Measurements from ENCODE around the gene BTBD3.

The BTBD3 gene

DNA sequence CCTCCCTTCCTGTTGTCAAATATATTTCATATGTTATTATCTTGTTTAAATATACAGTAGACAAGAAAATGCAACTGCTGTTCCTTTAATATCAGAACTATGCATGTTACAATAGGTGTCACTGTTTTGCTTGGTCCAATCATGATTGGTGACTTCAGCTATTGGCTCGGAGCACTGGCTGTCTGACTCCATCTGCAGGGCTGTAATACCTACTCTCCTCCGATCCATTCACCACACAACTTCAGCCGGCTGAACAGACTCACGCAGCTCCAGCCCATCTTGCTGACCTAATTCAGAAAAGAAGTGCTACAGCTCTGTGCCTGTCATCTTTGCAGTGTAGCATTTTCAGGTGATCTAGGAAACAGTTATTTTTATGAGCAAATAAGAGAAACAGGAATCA is at the start of gene BTBD3:
BTBD3 (plus strand) TSS at position 231 of the 400 bp plus-strand sequence. CDS start 383 bp downstream, outside the sequence.
- DNase-seq: peak; percentile 54
- in situ Hi-C loops (cut with HindIII; ENCODE audit: low pct_ligation_motif_present, low pct_unique_long_range_greater_than_20kb, low sequenced_read_pairs): no loop called here

DNA sequence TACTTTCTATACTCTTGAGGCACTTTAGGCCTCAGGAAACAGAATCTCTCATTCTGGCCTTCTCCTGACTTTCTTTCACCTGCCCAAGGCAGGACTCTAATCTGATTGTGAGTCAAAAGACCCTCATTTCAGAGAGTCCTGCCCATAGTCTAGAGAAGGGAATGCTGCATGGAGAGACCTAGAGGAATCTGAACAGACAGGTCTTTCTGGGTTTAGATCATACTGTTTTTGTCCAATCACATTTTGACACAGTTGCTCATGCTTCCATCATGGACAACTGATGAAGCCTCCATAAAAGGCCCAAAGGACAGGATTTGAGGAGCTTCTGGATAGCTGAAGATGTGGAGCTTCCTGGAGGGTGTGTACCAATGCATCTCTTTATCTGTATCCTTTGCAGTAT is 48.1 kb upstream of the BTBD3 start:
- in situ Hi-C loops (cut with HindIII; ENCODE audit: low pct_ligation_motif_present, low pct_unique_long_range_greater_than_20kb, low sequenced_read_pairs): no loop called here
- no peak for DNase-seq

- in situ Hi-C loops (cut with HindIII; ENCODE audit: low pct_ligation_motif_present, low pct_unique_long_range_greater_than_20kb, low sequenced_read_pairs): no loop called here
- DNase-seq: no peak
These were observed 47.3 kb upstream of the BTBD3 start for GRCh38 chr20:11870411-11870810.

DNA sequence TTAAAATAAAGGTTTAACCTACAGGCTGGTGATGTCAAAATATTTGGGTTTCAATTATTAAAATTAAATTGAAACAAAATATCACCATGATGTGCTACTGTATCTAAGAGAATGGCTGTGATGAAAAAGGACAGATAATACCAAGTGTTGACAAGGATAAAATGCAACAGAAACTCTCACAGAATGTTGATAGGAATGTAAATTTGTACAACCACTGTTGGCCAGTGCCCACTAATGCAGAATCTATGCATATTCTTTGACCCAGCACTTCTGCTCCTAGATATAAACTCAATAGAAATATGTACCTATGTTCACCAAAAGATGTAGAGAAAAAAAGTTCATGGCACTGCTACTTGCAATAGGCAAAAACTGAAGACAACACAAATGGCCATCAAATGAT is 41.1 kb upstream of the BTBD3 start:
- in situ Hi-C loops (cut with HindIII; ENCODE audit: low pct_ligation_motif_present, low pct_unique_long_range_greater_than_20kb, low sequenced_read_pairs): no loop called here
- DNase-seq: no peak

- DNase-seq: no peak
- in situ Hi-C loops (cut with HindIII; ENCODE audit: low pct_ligation_motif_present, low pct_unique_long_range_greater_than_20kb, low sequenced_read_pairs): no loop called here
These were observed 37.0 kb upstream of the BTBD3 start for GRCh38 chr20:11880680-11881079.

DNA sequence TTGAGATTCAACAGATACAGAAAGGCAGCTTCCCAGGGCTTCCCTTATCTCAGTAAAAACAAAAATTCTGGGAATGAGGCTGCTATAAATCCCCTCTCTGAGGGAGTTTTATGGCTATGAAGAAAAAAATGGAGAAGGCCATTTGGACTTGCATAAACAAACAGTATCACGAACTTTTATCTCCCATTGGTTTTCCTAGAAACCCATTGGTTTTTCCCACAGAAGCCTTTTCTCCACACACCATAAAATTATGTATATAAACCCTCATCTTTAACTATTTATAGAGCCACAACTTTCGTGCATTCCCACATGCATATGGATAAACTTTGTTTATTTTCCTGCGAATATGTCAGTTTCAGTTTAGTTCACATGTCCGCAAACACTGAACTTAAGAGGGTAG is 36.2 kb upstream of the BTBD3 start:
- in situ Hi-C loops (cut with HindIII; ENCODE audit: low pct_ligation_motif_present, low pct_unique_long_range_greater_than_20kb, low sequenced_read_pairs): no loop called here
- DNase-seq: no peak

GRCh38 chr20:11882651-11883050 is 35.0 kb upstream of the BTBD3 start:
- in situ Hi-C loops (cut with HindIII; ENCODE audit: low pct_ligation_motif_present, low pct_unique_long_range_greater_than_20kb, low sequenced_read_pairs): no loop called here
- no peak for DNase-seq

GRCh38 chr20:11888648-11889047 is 29.0 kb upstream of the BTBD3 start:
- no peak for DNase-seq
- in situ Hi-C loops (cut with HindIII; ENCODE audit: low pct_ligation_motif_present, low pct_unique_long_range_greater_than_20kb, low sequenced_read_pairs): no loop called here

- peak; percentile 89 for DNase-seq
- in situ Hi-C loops (cut with HindIII; ENCODE audit: low pct_ligation_motif_present, low pct_unique_long_range_greater_than_20kb, low sequenced_read_pairs): no loop called here
These were observed 27.2 kb upstream of the BTBD3 start for GRCh38 chr20:11890331-11891076.

GRCh38 chr20:11891077-11891775 is 26.5 kb upstream of the BTBD3 start:
- peak; percentile 56 for DNase-seq
- in situ Hi-C loops (cut with HindIII; ENCODE audit: low pct_ligation_motif_present, low pct_unique_long_range_greater_than_20kb, low sequenced_read_pairs): no loop called here

DNA sequence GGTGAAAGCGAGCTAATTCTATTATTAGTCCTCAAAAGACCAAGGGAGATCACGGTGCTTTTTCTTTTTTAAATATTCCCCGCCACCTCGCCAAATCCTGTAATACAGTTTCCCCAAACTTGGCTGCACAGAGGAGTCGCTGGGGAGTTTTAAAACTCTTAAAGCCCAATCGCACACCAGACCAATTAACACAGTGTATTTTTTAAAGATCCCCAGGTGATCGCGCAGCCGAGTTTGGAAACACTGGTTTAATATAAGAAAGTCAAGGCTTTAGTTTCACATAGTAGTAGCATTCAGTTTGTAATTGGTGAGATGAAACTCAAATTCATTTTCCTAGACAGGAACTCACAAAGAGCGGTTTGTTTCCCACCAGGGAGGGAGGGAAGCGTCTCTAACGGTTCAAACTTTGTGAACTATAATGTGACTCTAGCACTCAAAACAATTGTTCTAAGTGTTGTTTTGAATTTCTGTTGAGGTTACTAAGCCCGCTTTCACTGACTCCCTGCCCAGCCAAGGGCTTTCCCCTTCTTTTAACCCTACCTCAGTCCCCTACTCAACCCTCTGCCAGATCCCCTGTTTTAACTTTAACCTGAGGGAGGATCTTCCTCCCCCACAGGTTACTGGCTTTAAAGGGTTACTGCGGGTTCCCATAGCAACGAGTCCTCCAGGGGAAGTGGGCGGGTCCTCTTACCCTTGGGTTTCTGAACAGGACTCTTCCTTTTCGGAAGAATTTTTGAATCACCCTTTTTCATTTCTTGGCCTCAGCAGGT is 25.7 kb upstream of the BTBD3 start:
- in situ Hi-C loops (cut with HindIII; ENCODE audit: low pct_ligation_motif_present, low pct_unique_long_range_greater_than_20kb, low sequenced_read_pairs): no loop called here
- peak; percentile 73 for DNase-seq

- in situ Hi-C loops (cut with HindIII; ENCODE audit: low pct_ligation_motif_present, low pct_unique_long_range_greater_than_20kb, low sequenced_read_pairs): no loop called here
These were observed 23.6 kb upstream of the BTBD3 start for GRCh38 chr20:11894062-11894461.

DNA sequence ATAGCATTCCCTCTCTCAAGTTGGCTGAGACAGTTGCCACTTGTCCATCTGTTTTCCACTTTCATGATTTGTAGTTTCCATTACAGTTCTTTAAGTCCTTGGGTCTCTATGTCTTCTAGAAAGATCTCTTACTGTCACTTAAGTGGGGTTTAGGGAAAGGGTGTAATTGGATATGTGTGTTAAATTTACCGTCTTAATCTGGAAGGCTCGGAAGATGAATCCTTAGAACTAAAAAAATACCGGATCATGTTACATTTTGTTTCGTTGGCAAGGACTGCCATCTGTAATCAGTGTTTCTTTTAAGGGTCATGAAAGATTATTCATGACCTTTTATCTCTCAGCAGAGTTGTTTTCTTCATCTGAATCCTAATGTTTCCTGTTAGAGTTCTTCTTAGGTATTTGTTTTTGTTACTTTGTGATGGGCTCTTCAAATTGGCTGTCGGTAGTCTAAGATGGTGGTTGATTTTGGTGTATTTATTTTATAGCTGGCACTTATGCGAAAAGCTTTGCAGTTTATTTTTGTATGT is 21.8 kb upstream of the BTBD3 start:
- DNase-seq: no peak
- in situ Hi-C loops (cut with HindIII; ENCODE audit: low pct_ligation_motif_present, low pct_unique_long_range_greater_than_20kb, low sequenced_read_pairs): no loop called here

More at GRCh38 chr20:11894062-11894461, 23.6 kb upstream of the BTBD3 start:
- no peak for DNase-seq

- in situ Hi-C loops (cut with HindIII; ENCODE audit: low pct_ligation_motif_present, low pct_unique_long_range_greater_than_20kb, low sequenced_read_pairs): no loop called here
- peak; percentile 43 for DNase-seq
These were observed 16.6 kb upstream of the BTBD3 start for GRCh38 chr20:11901127-11901526.

- in situ Hi-C loops (cut with HindIII; ENCODE audit: low pct_ligation_motif_present, low pct_unique_long_range_greater_than_20kb, low sequenced_read_pairs): no loop called here
- DNase-seq: peak; percentile 4
These were observed 15.4 kb upstream of the BTBD3 start for GRCh38 chr20:11902285-11902697.

GRCh38 chr20:11905460-11906179 is 12.1 kb upstream of the BTBD3 start:
- in situ Hi-C loops (cut with HindIII; ENCODE audit: low pct_ligation_motif_present, low pct_unique_long_range_greater_than_20kb, low sequenced_read_pairs): no loop called here
- DNase-seq: no peak

- no peak for DNase-seq
- in situ Hi-C loops (cut with HindIII; ENCODE audit: low pct_ligation_motif_present, low pct_unique_long_range_greater_than_20kb, low sequenced_read_pairs): no loop called here
These were observed 10.8 kb upstream of the BTBD3 start for GRCh38 chr20:11906626-11907480.

GRCh38 chr20:11907621-11908020 is 10.1 kb upstream of the BTBD3 start:
- in situ Hi-C loops (cut with HindIII; ENCODE audit: low pct_ligation_motif_present, low pct_unique_long_range_greater_than_20kb, low sequenced_read_pairs): no loop called here
- DNase-seq: peak; percentile 6

All from ACHN (cell line).